HG02840 (cell line): Measurements from ENCODE around the gene CACNG7.

Experiments used
- ATAC-seq: cut with Tn5 transposase; IDR thresholded peaks from one replicate; pipeline ENCODE4 v1.9.1; 2021; ENCODE audit warnings: mild to moderate bottlenecking, moderate library complexity, moderate number of reproducible peaks; ENCODE audit not compliant: unreplicated experiment, low FRiP score

Gene CACNG7

GRCh38 chr19:53980539-53981375, 71.7 kb downstream of the CACNG7 start:
- ATAC-seq: no peak

- no peak for ATAC-seq
These were observed 72.4 kb downstream of the CACNG7 start for GRCh38 chr19:53981376-53981951.

GRCh38 chr19:53982001-53982451, 72.9 kb downstream of the CACNG7 start:
- no peak for ATAC-seq

- ATAC-seq: no peak
These were observed 73.5 kb downstream of the CACNG7 start for GRCh38 chr19:53982611-53983010.

GRCh38 chr19:53983457-53984289, 74.6 kb downstream of the CACNG7 start:
- ATAC-seq: no peak

GRCh38 chr19:53985863-53986262, 76.8 kb downstream of the CACNG7 start:
- no peak for ATAC-seq

GRCh38 chr19:53988981-53989380, 79.9 kb downstream of the CACNG7 start:
- ATAC-seq: no peak

GRCh38 chr19:53989600-53990533, 80.8 kb downstream of the CACNG7 start:
- ATAC-seq: no peak

GRCh38 chr19:53991224-53992113, 82.4 kb downstream of the CACNG7 start, which contains the start of gene CACNG6:
Gene CACNG6 (plus strand): TSS chr19:53991637. CDS start chr19:53992878, 1,241 bp downstream.
- ATAC-seq: no peak

- no peak for ATAC-seq
These were observed 83.1 kb downstream of the CACNG7 start for GRCh38 chr19:53992211-53992610.

GRCh38 chr19:53992815-53993214, 83.7 kb downstream of the CACNG7 start:
- ATAC-seq: no peak

- ATAC-seq: no peak
These were observed 84.4 kb downstream of the CACNG7 start for GRCh38 chr19:53993448-53993847.
